Esophagus muscularis mucosa (tissue), 3 donors: ENCODE measurements around the gene SREBF2.

Experiments
- POLR2A ChIP-seq: fragments of 450-650 bp; IDR thresholded peaks from one replicate; pipeline ENCODE4 v1.6.1; 2017; ENCODE audit warnings: antibody characterized with exemption, moderate library complexity, mild to moderate bottlenecking, low read depth
- TF ChIP-seq, protein P1 (sequence below), 3 experiments: fragments of 200-600 bp in 2 of 3; fragments of 450-650 bp in 1 of 3; sonication (generic) in 2 of 3; IDR thresholded peaks; one replicate each; pipeline ENCODE4 v1.5.1; 2017 to 2019; ENCODE audit warnings: antibody characterized with exemption in 3 of 3, mild to moderate bottlenecking in 2 of 3, moderate library complexity in 1 of 3

DNA sequence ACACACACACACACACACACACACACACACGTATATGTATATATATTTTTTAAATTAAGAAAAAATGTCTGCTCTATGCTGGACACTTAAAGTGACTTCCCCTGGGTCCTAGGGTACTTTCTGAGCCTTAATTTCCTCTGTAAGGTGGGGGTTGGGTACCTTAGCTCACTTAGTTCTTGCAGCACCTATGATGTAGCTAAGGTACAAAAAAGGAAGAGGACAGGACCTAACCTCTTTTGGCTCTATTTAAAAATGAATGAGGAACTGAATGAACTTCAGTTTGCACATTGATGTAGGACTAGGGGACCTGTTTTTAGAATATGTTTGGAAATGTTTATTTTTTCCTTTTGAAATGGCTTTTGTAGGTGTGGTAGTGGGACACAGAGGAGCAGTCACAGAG, 11.1 kb downstream of the SREBF2 start:
- TF ChIP-seq, protein P1, sequence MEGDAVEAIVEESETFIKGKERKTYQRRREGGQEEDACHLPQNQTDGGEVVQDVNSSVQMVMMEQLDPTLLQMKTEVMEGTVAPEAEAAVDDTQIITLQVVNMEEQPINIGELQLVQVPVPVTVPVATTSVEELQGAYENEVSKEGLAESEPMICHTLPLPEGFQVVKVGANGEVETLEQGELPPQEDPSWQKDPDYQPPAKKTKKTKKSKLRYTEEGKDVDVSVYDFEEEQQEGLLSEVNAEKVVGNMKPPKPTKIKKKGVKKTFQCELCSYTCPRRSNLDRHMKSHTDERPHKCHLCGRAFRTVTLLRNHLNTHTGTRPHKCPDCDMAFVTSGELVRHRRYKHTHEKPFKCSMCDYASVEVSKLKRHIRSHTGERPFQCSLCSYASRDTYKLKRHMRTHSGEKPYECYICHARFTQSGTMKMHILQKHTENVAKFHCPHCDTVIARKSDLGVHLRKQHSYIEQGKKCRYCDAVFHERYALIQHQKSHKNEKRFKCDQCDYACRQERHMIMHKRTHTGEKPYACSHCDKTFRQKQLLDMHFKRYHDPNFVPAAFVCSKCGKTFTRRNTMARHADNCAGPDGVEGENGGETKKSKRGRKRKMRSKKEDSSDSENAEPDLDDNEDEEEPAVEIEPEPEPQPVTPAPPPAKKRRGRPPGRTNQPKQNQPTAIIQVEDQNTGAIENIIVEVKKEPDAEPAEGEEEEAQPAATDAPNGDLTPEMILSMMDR (IDR thresholded peaks at IDR 0.05) = no peak
- no peak for TF ChIP-seq POLR2A
